GM12872 (cell line): ENCODE data around the gene GALNT9.

Experiments used
- CTCF ChIP-seq: IDR thresholded peaks from 3 replicates; pipeline ENCODE4 v1.5.1; 2011; ENCODE audit warnings: low read depth, mild to moderate bottlenecking, low read length, moderate library complexity; ENCODE audit not compliant: insufficient read depth

The GALNT9 gene

DNA sequence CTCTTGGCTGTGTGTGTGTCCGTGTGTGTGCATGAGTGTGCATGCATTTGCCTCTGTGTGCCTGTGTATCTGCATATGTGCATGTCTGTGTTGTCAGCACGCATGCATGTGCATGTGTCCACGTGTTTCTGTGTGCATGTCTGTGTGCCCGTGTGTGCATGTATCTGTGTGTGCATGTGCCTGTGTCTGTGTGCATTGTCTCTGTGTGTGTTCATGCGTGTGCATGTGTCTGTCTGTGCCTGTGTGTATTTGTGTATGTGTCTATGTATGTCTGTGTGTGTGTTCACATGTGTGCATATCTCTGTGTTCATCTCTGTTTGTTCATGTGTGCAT lies 1.1 kb upstream of the GALNT9 start:
- no peak for TF ChIP-seq CTCF

DNA sequence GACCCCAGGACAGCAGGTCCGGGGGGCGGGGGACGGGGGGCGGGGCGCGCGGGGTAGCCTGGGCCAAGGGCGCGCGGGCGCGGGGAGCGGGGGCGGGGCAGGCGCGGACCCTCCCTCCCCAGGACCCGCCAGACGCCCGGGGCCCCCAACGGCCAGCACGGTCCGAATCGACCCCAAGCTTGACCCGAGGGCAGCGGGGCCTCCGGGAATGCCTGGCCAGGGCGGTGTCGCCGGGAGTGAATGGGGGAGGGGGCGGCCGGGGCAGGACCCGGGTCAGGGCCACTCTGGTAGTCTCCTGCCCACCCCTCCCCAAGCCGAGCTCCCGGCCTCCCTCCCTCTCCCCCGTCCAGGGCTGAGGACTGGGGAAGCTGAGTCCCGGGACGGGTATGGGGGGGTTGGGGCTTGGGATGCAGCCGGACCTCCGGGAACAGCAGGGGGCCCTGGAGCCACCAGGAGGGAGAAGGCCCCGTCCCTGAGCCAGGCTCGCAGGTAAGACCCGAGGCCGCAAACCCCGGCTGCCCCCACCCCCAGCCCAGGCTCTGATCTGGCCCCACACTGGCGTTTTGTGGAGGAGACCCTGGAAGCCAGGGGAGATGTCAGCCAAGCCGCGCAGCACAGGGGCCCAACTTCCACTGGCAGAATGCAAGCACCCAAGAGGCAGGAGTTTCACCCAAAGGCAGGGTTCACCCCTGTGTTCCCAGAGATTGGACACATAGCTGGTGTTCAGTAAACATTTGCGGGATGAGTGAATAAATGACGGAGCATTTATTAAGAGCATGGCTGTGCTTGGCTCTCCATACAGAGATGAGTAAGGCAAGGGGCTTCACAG lies 545 bp upstream of the GALNT9 start:
- TF ChIP-seq CTCF, result no peak

DNA sequence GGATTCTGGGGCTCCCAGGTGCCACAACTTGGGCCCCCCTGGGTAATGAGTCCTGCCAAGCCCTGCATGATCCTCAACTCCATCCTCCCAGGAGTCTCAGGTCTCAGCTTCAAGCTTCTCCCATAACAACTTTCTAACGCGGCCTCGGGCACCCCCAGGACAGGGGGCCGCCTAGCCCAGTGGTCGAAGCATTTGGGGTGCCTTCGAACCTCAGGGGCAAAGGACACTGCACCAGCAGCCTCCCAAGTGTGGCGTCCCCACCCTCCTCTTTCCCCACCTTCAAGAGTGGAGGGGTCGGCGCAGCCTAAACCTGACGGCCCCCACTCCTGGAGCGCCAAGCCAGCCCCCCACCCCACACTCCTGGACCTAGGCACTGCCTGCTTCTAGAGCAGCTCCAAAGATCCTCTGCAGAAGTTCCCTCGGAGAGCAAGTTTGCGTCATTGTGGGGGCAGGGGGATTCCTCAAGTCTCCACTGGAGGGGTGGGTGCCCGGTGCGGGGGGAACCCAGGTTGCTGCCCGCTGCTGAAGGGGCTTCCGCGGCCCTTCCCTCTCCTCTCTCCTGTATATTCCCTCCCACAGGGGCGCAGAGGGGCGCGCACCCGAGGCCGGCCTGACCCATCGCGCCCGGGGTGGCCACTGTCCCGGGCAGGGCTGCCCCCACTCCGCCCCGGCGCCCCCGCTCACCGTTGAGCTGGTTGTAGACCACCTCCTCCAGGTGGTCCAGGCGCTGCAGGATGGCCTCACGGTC lies 933 bp downstream of the GALNT9 start:
- no peak for TF ChIP-seq CTCF

- no peak for TF ChIP-seq CTCF
Measured at GRCh38 chr12:132327336-132328171, 1.8 kb downstream of the GALNT9 start.

- TF ChIP-seq CTCF, result no peak
Measured at GRCh38 chr12:132326646-132327045, 2.7 kb downstream of the GALNT9 start.

DNA sequence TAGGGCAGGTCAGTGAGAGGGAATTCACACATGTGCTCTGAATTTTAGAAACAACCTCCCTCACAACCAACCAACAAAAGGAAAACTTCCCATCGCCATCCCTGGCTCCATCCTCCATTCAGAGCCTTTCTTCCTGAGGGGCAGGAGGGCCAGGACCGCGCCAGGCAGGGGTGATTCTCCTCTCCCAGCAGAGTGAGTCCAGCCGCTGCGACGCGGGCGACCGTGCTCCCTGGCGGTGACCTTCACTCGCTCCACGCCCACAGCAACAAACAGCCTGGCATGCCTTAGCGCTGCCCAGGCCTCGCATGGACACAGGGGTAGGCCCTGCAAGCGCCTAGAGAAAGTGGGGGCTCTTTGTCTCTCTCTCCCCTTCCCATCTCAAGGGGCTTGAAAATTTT lies 3.7 kb downstream of the GALNT9 start:
- no peak for TF ChIP-seq CTCF
